Mesodermal cell (in vitro differentiated cells): Measurements from ENCODE around the gene ACOT6. TPM values are rescaled to one million over a fixed set of nuclear protein-coding genes. Genes with fewer than 3 reads are reported as not detected.
A peak's percentile ranks its signal among the peaks of the same experiment; 100 is the strongest.
"Not testable (repeated sequence)": the region's sequence is repeated elsewhere in the genome, so short reads cannot be mapped to it uniquely, and the experiment has no call there.

Experiments used
- H3K27ac ChIP-seq: 2 replicates; pipeline ENCODE4 v1.7.0; 2013; ENCODE audit warnings: mild to moderate bottlenecking, low read depth, low read length, moderate library complexity; ENCODE audit not compliant: severe bottlenecking
- H3K36me3 ChIP-seq: 2 replicates; pipeline ENCODE4 v1.7.1; 2013; ENCODE audit warnings: mild to moderate bottlenecking, low read length, moderate library complexity; ENCODE audit not compliant: control insufficient read depth, insufficient read depth
- H3K4me1 ChIP-seq: one replicate; pipeline ENCODE4 v1.7.1; 2013; ENCODE audit warnings: mild to moderate bottlenecking, low read length; ENCODE audit not compliant: insufficient read depth, control insufficient read depth, poor library complexity, severe bottlenecking
- H3K4me3 ChIP-seq: 2 replicates; pipeline ENCODE4 v1.7.0; 2013; ENCODE audit warnings: low read length, control low read depth, mild to moderate bottlenecking; ENCODE audit not compliant: insufficient read depth, poor library complexity, severe bottlenecking; ENCODE audit errors: extremely low read depth
- H3K9me3 ChIP-seq: 2 replicates; pipeline ENCODE4 v1.7.1; 2013; ENCODE audit warnings: mild to moderate bottlenecking, low read length, moderate library complexity; ENCODE audit not compliant: control insufficient read depth
- WGBS, 2 experiments: methylation state at CpG; one replicate each; pipeline ENCODE4 v1.1.5; 2013; ENCODE audit warnings: missing lambda C conversion rate in 2 of 2; ENCODE audit not compliant: insufficient coverage in 2 of 2; 5-methylcytosine and 5-hydroxymethylcytosine counted together
- polyA plus RNA-seq, 2 experiments: library from polyadenylated mRNA; stranded (reverse); fragments of 50-300 nt; gene quantifications; one replicate each; pipeline ENCODE4 v1.2.3, GENCODE V29; 2013

ACOT6 gene
- polyA plus RNA-seq (2013, experiment 1 of 2): not detected
- polyA plus RNA-seq (2013, experiment 2 of 2): not detected

GRCh38 chr14:73612339-73613045, at the start of gene ACOT6:
ACOT6 (plus strand) TSS chr14:73612517; CDS start chr14:73612572, 55 bp downstream.
- Histone ChIP-seq H3K36me3 (no peaks in the 10 kb centered on the region), H3K4me3 (peak within 1 kb of the TSS; percentile 55), H3K4me1 (peaks cover 4% of the 10 kb centered on the region), H3K9me3 (peaks cover 6% of the 10 kb centered on the region), H3K27ac (peak within 1 kb of the TSS; percentile 25)
- 1% methylated on average over 72 to 83 of the region's 84 CpGs for WGBS, 2 experiments

- not testable (repeated sequence) for H3K4me3 ChIP-seq, H3K4me1 ChIP-seq
- 97 to 98% methylated on average over 5 to 6 of the region's 6 CpGs for WGBS, 2 experiments
Measured at GRCh38 chr14:73562696-73563095, 49.6 kb upstream of the ACOT6 start.

GRCh38 chr14:73566431-73566830, 45.9 kb upstream of the ACOT6 start:
- 91 to 94% methylated on average over 16 of the region's 18 CpGs for WGBS, 2 experiments
- H3K4me1 ChIP-seq, H3K4me3 ChIP-seq, H3K27ac ChIP-seq, H3K36me3 ChIP-seq: not testable (repeated sequence)
- H3K9me3 ChIP-seq: peaks cover 11% of the 10 kb centered on the region

More at GRCh38 chr14:73562696-73563095, 49.6 kb upstream of the ACOT6 start:
- peaks cover 13% of the 10 kb centered on the region for H3K9me3 ChIP-seq
- not testable (repeated sequence) for H3K27ac ChIP-seq, H3K36me3 ChIP-seq

GRCh38 chr14:73566935-73567334, 45.4 kb upstream of the ACOT6 start:
- not testable (repeated sequence) for H3K27ac ChIP-seq, H3K36me3 ChIP-seq, H3K9me3 ChIP-seq, H3K4me3 ChIP-seq, H3K4me1 ChIP-seq
- 100% methylated on average over 1 to 2 of the region's 6 CpGs for WGBS, 2 experiments

- Histone ChIP-seq H3K27ac (no peak overlapping the region), H3K9me3 (peaks cover 5% of the 10 kb centered on the region), H3K4me3 (no peak overlapping the region), H3K4me1 (no peaks in the 10 kb centered on the region), H3K36me3 (no peaks in the 10 kb centered on the region)
- 94 to 99% methylated on average over 6 to 7 of the region's 7 CpGs for WGBS, 2 experiments
Measured at GRCh38 chr14:73567358-73567757, 45.0 kb upstream of the ACOT6 start.

GRCh38 chr14:73567951-73568885, 44.1 kb upstream of the ACOT6 start:
- Histone ChIP-seq H3K9me3 (peaks cover 5% of the 10 kb centered on the region), H3K4me1 (no peaks in the 10 kb centered on the region), H3K4me3 (peak overlapping the region; percentile 47), H3K36me3 (no peaks in the 10 kb centered on the region), H3K27ac (no peak overlapping the region)
- WGBS, 2 experiments: 85% methylated on average over 7 to 8 of the region's 16 CpGs

- not testable (repeated sequence) for H3K36me3 ChIP-seq, H3K4me1 ChIP-seq, H3K9me3 ChIP-seq
- 6 to 55% methylated on average over 2 to 3 of the region's 4 CpGs for WGBS, 2 experiments
- peak overlapping the region; percentile 49 for H3K27ac ChIP-seq
- H3K4me3 ChIP-seq: peak overlapping the region; percentile 47
Measured at GRCh38 chr14:73568886-73569184, 43.5 kb upstream of the ACOT6 start.

- 2 to 3% methylated on average over 32 of the region's 83 CpGs for WGBS, 2 experiments
- Histone ChIP-seq H3K4me3 (peak within 1 kb of the TSS; percentile 47), H3K27ac (peak within 1 kb of the TSS; percentile 49)
- H3K9me3 ChIP-seq, H3K4me1 ChIP-seq, H3K36me3 ChIP-seq: not testable (repeated sequence)
Measured at GRCh38 chr14:73569185-73569958, 42.9 kb upstream of the ACOT6 start, which contains the start of gene ACOT2. ACOT2 (plus strand) TSS chr14:73569213; CDS start chr14:73569241, 28 bp downstream.

GRCh38 chr14:73570913-73571312, 41.4 kb upstream of the ACOT6 start:
- H3K4me1 ChIP-seq, H3K27ac ChIP-seq, H3K4me3 ChIP-seq, H3K36me3 ChIP-seq, H3K9me3 ChIP-seq: not testable (repeated sequence)
- WGBS, 2 experiments: 38 to 42% methylated on average over 6 to 7 of the region's 8 CpGs

GRCh38 chr14:73573034-73573433, 39.3 kb upstream of the ACOT6 start:
- WGBS, 2 experiments: 85 to 100% methylated on average over 1 to 3 of the region's 5 CpGs
- H3K36me3 ChIP-seq, H3K4me1 ChIP-seq, H3K27ac ChIP-seq, H3K4me3 ChIP-seq, H3K9me3 ChIP-seq: not testable (repeated sequence)
